ENCODE data around the gene MT1E.
"Not testable (repeated sequence)": the region's sequence is repeated elsewhere in the genome, so short reads cannot be mapped to it uniquely, and the experiment has no call there.

The MT1E gene

GRCh38 chr16:56647641-56648431, 22.3 kb downstream of the MT1E start:
- DNase-seq (ENCODE audit: low read depth), result no peak

GRCh38 chr16:56649271-56649670, 23.7 kb downstream of the MT1E start:
- no peak for DNase-seq (ENCODE audit: low read depth)

GRCh38 chr16:56649820-56650219, 24.2 kb downstream of the MT1E start:
- no peak for DNase-seq (ENCODE audit: low read depth)

DNA sequence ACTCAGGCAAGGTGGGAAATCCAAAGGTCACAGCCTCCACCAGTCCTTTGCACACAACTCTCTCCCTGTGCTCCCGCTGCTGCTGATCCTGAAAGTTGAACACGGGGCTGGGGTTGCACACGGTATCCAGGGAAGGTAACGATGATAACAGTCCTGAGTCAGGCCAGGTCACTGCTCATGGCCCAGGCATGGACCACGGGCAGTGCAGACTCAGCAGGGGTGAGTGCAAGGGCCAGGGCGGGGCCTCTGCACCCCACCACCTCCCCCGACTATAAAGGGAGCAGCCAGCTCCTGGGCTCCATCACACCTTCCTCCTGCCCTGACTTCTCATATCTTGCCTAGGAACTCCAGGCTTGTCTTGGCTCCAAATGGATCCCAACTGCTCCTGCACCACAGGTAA, 26.0 kb downstream of the MT1E start, which contains the start of gene MT1B:
TSS of gene MT1B (plus strand) at position 301 of the 400 bp plus-strand sequence. CDS start at position 369, 68 bp downstream.
- DNase-seq (ENCODE audit: low read depth), result no peak

GRCh38 chr16:56652600-56652999, 27.0 kb downstream of the MT1E start:
- DNase-seq (ENCODE audit: low read depth), result no peak

GRCh38 chr16:56653218-56653617, 27.6 kb downstream of the MT1E start:
- DNase-seq (ENCODE audit: low read depth), result no peak

DNA sequence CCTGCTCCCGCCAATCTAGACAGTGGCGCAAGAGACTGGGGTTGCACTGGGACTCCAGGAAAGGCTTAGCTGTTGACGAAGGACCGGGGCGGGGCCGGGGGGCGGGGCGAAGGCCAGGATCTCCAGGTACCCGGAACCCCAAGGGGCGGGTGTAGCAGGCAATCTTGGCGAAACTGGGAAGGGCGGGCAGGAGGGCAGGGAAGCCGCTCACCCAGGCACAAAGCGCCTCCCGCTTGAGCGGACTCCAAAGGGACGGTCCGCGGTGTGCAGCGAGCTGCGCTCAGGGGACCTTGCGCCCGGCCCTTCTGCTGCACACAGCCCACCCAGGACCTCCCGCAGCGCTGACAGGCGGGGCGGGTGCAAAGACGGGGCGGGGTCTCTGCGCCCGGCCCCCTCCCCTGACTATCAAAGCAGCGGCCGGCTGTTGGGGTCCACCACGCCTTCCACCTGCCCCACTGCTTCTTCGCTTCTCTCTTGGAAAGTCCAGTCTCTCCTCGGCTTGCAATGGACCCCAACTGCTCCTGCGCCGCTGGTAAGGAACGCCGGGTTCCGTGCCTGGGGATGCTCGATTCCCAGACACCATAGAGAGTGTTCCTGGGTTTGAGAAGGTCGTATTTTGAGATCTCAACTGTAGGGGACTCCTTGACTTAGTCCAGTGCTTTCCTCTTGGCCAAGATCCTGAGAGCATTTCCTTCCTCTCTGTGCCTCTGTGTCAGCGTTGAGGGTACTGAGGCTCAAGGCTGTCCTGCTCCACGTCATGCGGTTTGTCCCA, 32.2 kb downstream of the MT1E start, which contains the start of gene MT1F:
TSS of gene MT1F (plus strand) at position 405 of the 772 bp plus-strand sequence. CDS start at position 505, 100 bp downstream.
- DNase-seq (ENCODE audit: low read depth), result no peak

DNA sequence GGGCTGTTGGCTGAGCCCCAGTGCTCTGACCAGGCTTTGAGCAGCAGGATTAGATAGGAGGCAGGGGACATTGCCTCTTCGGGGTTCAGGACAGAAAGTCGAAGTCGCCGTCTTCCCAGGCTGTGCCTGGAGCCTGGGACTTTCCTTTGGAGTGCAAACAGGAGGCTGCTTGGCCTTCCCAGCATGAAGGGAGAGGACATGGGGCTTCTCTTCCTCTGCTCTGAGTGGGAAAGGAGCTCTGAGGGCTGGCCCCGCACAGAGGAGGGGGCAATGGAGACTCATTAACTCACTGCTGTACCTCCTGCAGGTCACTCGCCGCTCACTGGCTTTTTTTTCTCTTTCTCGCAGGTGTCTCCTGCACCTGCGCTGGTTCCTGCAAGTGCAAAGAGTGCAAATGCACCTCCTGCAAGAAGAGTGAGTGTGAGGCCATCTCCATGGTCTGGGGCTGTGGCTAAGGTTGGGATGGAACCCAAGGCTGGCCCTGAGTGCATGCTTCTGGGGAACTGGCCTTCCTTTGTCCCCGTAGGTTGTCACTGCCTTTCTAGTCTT, 32.8 kb downstream of the MT1E start:
- DNase-seq (ENCODE audit: low read depth), result no peak

- DNase-seq (ENCODE audit: low read depth), result no peak
These were observed 37.1 kb downstream of the MT1E start for GRCh38 chr16:56662357-56663354.

- DNase-seq (ENCODE audit: low read depth), result no peak
These were observed 38.9 kb downstream of the MT1E start for GRCh38 chr16:56664506-56664905.

DNA sequence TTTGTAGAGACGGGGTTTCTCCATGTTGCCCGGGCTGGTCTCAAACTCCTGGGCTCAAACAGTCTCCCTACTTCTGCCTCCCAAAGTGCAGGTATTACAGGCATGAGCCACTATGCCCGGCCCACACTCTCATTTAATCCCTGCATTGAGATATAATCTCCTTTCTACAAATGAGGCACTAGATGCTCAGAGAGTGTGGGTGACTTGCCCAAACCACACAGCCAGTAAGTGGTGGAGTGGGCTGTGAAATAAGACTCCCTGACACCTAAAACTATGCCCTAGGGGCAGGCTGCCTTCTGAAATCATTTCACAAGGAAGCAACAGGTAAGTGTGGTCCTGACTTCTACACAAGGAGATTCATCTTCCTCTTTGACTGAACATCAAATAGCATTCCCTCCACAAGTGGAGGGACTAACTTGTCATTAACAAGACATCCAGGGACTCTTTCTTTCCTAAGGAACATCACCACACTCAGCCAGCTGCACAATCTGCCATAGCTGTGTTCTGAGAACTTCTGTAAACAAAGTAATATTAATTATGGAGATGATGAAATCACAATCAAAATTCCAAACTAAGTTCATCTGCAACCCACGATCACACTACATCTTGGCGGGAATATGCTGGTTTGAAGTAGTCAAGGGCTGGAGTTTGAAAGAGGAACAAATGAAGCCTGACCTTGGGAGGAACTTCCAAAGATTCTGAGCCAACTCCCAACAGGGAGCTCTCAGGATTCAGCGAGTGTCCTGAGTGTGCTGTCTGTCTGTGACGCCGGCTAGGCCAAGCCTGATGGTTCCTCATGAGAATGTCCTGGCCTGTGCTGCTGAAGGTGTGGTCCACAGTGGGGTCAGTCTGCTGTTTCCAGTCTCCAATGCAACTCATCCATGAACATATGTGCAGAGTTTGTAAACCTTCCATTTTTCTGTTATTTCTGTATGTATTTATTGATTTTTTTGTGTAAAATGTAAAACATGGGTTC, 40.0 kb downstream of the MT1E start:
- DNase-seq (ENCODE audit: low read depth), result not testable (repeated sequence)

GRCh38 chr16:56667581-56668571, 42.3 kb downstream of the MT1E start, which contains the start of gene MT1G:
Gene MT1G, minus strand, starts transcription at chr16:56668065. Its CDS starts 72 bp downstream, at chr16:56667993.
- no peak for DNase-seq (ENCODE audit: low read depth)

DNA sequence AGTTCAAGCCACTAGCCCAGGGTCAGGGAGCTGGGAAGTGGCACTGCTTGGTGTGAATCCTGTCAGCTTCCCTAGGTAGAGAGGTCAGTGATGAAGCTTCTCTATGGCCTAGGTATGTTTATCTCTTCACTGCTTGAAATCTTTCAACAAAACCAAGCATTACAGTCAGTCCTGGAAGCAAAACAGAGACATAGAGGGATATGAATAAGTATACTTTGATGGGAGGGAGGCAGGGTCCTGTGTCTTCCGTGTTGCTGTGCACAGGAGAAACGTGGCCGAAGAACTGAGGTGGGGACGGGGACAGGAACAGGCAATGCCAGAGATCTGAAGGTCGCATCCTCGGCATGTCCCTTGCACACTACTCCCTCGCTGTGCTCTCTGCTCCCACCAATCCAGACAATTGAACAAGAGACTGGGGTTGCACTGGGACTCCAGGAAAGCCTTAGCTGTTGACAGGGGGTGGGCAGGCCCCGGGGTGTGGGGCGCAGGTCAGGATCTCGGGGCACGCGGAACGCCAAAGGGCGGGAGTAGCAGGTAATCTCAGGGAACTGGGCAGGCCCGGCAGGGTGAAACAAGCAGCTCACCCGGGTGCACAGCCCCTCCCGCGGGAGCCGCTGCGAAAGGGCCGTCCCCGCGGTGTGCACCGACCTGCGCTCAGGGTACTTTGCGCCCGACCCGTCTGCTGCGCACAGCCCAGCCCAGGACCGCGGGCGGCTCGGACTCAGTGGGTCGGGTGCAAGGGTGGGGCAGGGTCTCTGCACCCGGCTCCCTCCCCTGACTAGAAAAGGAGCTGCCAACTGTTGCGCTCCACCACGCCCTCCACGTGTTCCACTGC, 43.6 kb downstream of the MT1E start, which contains the start of gene MT1H:
TSS of gene MT1H (plus strand) at position 810 of the 835 bp plus-strand sequence. CDS start 71 bp downstream, outside the sequence.
- DNase-seq (ENCODE audit: low read depth), result no peak

DNA sequence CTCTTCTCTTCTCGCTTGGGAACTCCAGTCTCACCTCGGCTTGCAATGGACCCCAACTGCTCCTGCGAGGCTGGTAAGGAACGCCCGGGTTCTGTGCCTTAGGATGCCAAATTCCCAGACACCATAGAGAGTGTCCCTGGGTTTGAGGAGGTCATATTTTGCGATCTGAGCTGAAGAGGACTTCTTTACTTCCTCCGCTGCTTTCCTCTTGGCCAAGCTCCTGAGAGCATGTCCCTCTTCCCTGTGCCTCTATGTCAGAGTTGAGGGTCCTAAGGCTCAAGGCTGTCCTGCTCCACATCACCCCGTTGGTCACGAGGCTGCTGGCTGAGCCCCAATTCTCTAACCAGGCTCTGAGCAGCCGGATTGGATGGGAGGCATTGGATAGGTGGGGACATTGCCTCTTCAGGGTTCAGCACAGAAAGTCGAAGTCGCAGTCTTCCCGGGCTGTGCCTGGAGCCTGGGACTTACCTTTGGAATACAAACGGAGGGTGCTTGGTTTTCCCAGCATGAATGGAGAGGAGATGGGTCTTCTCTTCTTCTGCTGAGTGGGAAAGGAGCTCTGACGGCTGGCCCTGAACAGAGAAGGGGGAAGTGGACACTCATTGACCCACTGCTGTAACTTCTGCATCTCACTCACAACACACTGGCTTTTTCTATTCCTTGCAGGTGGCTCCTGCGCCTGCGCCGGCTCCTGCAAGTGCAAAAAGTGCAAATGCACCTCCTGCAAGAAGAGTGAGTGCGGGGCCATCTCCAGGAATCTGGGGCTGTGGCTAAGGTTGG, 44.4 kb downstream of the MT1E start:
- no peak for DNase-seq (ENCODE audit: low read depth)

DNA sequence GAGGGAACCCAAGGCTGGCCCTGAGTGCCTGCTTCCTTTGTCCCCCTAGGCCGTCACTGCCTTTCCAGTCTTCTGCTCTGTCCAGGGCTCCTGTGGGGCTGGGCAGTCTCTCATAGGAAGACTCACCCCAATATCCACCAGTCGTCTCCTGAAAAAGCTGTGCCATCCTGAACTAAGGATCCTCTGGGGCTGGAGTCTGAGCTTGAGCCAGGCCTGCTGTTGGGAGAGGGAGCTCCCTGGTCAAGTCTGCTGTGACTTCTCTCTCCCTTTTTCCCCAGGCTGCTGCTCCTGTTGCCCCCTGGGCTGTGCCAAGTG, 45.0 kb downstream of the MT1E start:
- no peak for DNase-seq (ENCODE audit: low read depth)

DNA sequence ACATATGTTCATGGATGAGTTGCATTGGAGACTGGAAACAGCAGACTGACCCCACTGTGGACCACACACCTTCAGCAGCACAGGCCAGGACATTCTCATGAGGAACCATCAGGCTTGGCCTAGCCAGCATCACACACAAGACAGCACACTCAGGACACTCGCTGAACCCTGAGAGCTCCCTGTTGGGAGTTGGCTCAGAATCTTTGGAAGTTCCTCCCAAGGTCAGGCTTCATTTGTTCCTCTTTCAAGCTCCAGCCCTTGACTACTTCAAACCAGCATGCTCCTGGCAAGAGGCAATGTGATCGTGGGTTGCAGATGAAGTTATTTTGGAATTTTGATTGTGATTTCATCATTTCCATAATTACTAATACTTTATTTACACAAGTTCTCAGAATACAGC, 46.1 kb downstream of the MT1E start:
- DNase-seq (ENCODE audit: low read depth), result not testable (repeated sequence)

DNA sequence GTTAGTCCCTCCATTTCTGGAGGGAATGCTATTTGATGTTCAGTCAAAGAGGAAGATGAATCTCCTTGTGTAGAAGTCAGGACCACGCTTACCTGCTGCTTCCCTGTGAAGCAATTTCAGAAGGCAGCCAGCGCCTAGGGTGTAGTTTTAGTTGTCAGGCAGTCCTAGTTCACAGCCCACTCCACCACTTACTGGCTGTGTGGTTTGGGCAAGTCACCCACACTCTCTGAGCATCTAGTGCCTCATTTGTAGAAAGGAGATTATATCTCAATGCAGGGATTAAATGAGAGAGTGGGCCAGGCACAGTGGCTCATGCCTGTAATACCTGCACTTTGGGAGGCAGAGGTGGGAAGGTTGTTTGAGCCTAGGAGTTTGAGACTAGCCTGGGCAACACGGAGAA, 46.6 kb downstream of the MT1E start:
- DNase-seq (ENCODE audit: low read depth), result not testable (repeated sequence)
